ENCODE data around the gene SMIM1. TPM values are rescaled to one million over a fixed set of nuclear protein-coding genes. Genes with fewer than 3 reads are reported as not detected.
"Not testable (repeated sequence)": the region's sequence is repeated elsewhere in the genome, so short reads cannot be mapped to it uniquely, and the experiment has no call there.

The SMIM1 gene
- total RNA-seq, 3 donors from 2014 or later: 1.7 to 2.0 (median 1.9) TPM

- DNase-seq (no peak), ATAC-seq (no peak)
- Mint-ChIP-seq H3K4me3 (peak overlapping the region; percentile 81), H3K27me3 (ENCODE audit: low read depth) (no peaks in the 10 kb centered on the region), H3K36me3 (ENCODE audit: insufficient read depth) (peaks cover 5% of the 10 kb centered on the region), H3K4me1 (ENCODE audit: low read depth) (peaks cover 25% of the 10 kb centered on the region), H3K9me3 (no peaks in the 10 kb centered on the region)
Measured at GRCh38 chr1:3745071-3745470, 27.5 kb upstream of the SMIM1 start.

DNA sequence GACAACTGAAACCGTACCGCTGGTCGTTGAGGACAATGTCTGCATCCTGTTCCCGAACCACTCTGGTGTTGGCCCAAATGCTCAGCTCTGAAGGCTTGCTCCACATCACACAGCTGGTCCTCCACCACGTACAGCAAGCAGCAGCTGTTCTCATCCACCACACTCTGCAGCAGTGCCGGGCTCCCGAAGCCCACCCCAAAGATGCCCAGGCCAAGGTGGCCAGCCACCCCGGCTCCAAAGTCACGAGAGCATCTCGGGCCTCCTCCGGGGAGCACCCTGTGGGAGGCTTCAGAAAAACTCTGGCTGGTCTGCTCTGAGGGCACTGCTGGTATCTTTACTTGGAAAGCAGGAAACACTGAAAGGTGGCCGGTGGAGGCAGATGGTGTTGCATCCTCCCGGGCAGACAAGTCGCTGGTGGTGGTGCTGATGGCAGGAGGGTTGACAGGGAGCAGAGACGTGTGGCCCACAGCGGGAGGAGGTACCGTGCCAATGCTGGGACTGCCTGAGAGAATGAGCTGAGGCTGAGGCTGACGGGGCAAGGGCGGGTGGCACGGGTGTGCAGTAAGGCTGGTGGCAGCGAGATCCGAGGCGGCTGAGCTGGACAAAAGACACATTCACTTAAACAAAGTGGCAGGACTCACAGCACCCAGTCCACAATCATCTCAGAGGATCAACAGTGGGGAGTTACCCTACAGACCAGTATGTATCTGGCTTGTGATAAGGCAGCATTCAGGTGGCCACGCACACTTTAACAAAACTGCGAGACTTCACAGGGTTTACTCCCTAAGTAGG is 26.8 kb upstream of the SMIM1 start:
- H3K4me1 Mint-ChIP-seq (ENCODE audit: low read depth): peaks cover 25% of the 10 kb centered on the region
- no peak for ATAC-seq
- H3K4me3 Mint-ChIP-seq: peak overlapping the region; percentile 81
- no peaks in the 10 kb centered on the region for H3K9me3 Mint-ChIP-seq
- no peak for DNase-seq
- peaks cover 5% of the 10 kb centered on the region for H3K36me3 Mint-ChIP-seq (ENCODE audit: insufficient read depth)
- H3K27me3 Mint-ChIP-seq (ENCODE audit: low read depth): no peaks in the 10 kb centered on the region

DNA sequence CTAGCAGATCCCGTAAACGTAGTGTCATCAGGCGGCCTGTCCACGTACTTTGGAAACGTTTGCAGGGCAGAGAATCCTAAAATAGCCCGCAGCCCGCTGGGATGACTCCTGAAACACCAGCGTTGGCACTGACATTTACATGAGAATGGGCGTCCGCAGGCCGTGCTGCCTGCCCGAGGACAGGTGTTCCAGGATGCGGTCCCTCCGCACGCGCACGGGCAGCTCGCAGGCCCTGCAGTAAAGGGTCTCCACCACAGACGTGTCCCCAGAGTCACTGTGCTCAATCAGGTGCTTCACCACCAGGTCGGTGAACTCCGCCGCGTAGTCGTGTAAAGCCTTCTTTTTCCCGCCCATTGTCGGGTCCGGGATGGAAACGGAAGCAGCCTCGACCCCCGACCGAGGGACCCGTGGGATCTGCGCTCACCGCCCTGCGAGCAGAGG is 26.1 kb upstream of the SMIM1 start:
- H3K4me1 Mint-ChIP-seq (ENCODE audit: low read depth): peaks cover 25% of the 10 kb centered on the region
- DNase-seq: no peak
- H3K9me3 Mint-ChIP-seq: no peaks in the 10 kb centered on the region
- no peak for ATAC-seq
- H3K36me3 Mint-ChIP-seq (ENCODE audit: insufficient read depth): peaks cover 5% of the 10 kb centered on the region
- H3K27me3 Mint-ChIP-seq (ENCODE audit: low read depth): no peaks in the 10 kb centered on the region
- H3K4me3 Mint-ChIP-seq: peak overlapping the region; percentile 81

GRCh38 chr1:3746830-3747521 is 25.6 kb upstream of the SMIM1 start:
- peak overlapping the region; percentile 81 for H3K4me3 Mint-ChIP-seq
- no peaks in the 10 kb centered on the region for H3K9me3 Mint-ChIP-seq
- peaks cover 25% of the 10 kb centered on the region for H3K4me1 Mint-ChIP-seq (ENCODE audit: low read depth)
- ATAC-seq: peak; percentile 99
- H3K36me3 Mint-ChIP-seq (ENCODE audit: insufficient read depth): peaks cover under 1% of the 10 kb centered on the region
- peak; percentile 84 for DNase-seq
- H3K27me3 Mint-ChIP-seq (ENCODE audit: low read depth): no peaks in the 10 kb centered on the region

DNA sequence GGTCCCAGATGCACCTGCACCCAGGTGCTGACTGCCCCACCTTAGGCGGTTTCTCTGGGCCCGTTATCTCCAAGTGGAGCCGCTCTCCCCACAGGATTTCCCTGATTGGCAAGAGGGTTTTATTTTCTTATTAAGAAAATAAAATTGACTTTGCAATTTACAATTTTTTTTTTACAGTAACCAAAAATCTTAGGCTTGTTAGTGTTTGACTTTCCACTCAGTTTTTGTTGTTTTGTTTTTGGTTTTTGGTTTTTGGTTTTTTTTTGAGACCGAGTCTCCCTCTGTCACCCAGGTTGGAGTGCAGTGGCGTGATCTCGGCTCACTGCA is 25.1 kb upstream of the SMIM1 start:
- DNase-seq: no peak
- Mint-ChIP-seq H3K4me1 (ENCODE audit: low read depth) (peaks cover 25% of the 10 kb centered on the region), H3K36me3 (ENCODE audit: insufficient read depth) (no peaks in the 10 kb centered on the region), H3K9me3 (no peaks in the 10 kb centered on the region), H3K27me3 (ENCODE audit: low read depth) (no peaks in the 10 kb centered on the region), H3K4me3 (peak overlapping the region; percentile 72)
- no peak for ATAC-seq

- no peaks in the 10 kb centered on the region for H3K36me3 Mint-ChIP-seq (ENCODE audit: insufficient read depth)
- DNase-seq (no peak), ATAC-seq (no peak)
- peaks cover 25% of the 10 kb centered on the region for H3K4me1 Mint-ChIP-seq (ENCODE audit: low read depth)
- peak overlapping the region; percentile 72 for H3K4me3 Mint-ChIP-seq
- H3K27me3 Mint-ChIP-seq (ENCODE audit: low read depth): no peaks in the 10 kb centered on the region
- H3K9me3 Mint-ChIP-seq: no peaks in the 10 kb centered on the region
Measured at GRCh38 chr1:3747903-3748302, 24.6 kb upstream of the SMIM1 start.

DNA sequence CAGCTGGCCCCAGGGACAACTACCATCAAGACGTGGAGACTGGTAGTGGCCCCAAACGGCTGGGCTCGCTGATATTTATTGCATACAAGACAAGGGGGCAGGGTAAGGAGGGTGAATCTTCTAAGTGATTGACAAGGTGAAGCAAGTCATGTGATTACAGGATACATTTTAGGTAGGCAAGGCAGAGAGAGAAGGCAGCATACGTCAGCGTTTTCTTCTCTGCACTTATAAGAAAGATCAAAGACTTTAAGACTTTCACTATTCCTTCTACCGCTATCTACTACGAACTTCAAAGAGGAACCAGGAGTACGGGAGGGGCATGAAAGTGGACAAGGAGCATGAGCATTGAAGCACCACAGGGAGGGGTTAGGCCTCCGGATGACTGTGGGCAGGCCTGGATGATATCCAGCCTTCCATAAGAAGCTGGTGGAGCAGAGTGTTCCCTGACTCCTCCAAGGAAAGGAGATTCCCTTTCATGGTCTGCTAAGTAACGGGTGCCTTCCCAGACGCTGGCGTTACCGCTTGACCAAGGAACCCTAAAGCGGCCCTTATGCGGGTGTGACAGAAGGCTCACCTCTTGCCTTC is 24.1 kb upstream of the SMIM1 start:
- not testable (repeated sequence) for H3K36me3 Mint-ChIP-seq (ENCODE audit: insufficient read depth); DNase-seq; ATAC-seq; H3K9me3 Mint-ChIP-seq; H3K27me3 Mint-ChIP-seq (ENCODE audit: low read depth)
- peak overlapping the region; percentile 29 for H3K4me3 Mint-ChIP-seq
- peaks cover 25% of the 10 kb centered on the region for H3K4me1 Mint-ChIP-seq (ENCODE audit: low read depth)

GRCh38 chr1:3749512-3749911 is 23.0 kb upstream of the SMIM1 start:
- Mint-ChIP-seq H3K36me3 (ENCODE audit: insufficient read depth) (no peaks in the 10 kb centered on the region), H3K4me1 (ENCODE audit: low read depth) (peaks cover 25% of the 10 kb centered on the region)

GRCh38 chr1:3750741-3751140 is 21.8 kb upstream of the SMIM1 start:
- Mint-ChIP-seq H3K36me3 (ENCODE audit: insufficient read depth) (no peaks in the 10 kb centered on the region), H3K4me1 (ENCODE audit: low read depth) (peaks cover 18% of the 10 kb centered on the region), H3K9me3 (no peaks in the 10 kb centered on the region), H3K27me3 (ENCODE audit: low read depth) (no peaks in the 10 kb centered on the region), H3K4me3 (no peak overlapping the region)
- ATAC-seq: no peak
- no peak for DNase-seq

More at GRCh38 chr1:3749512-3749911, 23.0 kb upstream of the SMIM1 start:
- ATAC-seq: no peak
- H3K9me3 Mint-ChIP-seq: no peaks in the 10 kb centered on the region
- DNase-seq: no peak
- H3K4me3 Mint-ChIP-seq: no peak overlapping the region
- H3K27me3 Mint-ChIP-seq (ENCODE audit: low read depth): no peaks in the 10 kb centered on the region

DNA sequence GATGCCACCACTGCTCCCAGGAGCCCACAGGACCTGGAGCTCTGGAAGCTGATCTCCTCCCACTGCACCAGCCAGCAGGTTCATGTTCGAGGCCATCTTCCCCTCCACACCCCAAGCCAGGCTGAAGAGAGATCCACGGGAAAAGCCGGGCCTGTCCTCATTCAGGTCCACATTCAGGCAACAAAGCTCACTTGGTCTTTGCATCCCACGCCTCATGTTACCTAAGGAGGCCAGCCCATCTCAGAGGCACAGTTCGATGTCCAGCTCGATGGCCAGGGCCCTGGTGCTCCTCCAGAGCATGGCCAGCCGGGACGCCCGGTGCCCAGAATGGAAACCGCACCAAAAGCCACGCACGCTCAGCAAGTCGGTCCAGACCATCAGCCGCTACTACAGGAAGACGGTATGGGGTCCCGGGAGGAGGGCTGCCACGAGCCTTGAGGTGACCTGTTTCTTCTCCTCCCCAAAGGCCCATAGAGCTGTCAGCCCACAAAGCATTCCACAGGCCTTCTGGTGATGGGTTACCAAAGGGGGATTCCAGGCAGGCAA is 20.1 kb upstream of the SMIM1 start, which contains the start of gene CCDC27:
TSS of gene CCDC27 (plus strand) at position 51 of the 546 bp plus-strand sequence. CDS start at position 83, 32 bp downstream.
- Mint-ChIP-seq H3K9me3 (no peaks in the 10 kb centered on the region), H3K27me3 (ENCODE audit: low read depth) (peaks cover 6% of the 10 kb centered on the region), H3K36me3 (ENCODE audit: insufficient read depth) (no peaks in the 10 kb centered on the region), H3K4me3 (no peak within 1 kb of the TSS), H3K4me1 (ENCODE audit: low read depth) (peaks cover 10% of the 10 kb centered on the region)
- ATAC-seq (no peak), DNase-seq (no peak)

DNA sequence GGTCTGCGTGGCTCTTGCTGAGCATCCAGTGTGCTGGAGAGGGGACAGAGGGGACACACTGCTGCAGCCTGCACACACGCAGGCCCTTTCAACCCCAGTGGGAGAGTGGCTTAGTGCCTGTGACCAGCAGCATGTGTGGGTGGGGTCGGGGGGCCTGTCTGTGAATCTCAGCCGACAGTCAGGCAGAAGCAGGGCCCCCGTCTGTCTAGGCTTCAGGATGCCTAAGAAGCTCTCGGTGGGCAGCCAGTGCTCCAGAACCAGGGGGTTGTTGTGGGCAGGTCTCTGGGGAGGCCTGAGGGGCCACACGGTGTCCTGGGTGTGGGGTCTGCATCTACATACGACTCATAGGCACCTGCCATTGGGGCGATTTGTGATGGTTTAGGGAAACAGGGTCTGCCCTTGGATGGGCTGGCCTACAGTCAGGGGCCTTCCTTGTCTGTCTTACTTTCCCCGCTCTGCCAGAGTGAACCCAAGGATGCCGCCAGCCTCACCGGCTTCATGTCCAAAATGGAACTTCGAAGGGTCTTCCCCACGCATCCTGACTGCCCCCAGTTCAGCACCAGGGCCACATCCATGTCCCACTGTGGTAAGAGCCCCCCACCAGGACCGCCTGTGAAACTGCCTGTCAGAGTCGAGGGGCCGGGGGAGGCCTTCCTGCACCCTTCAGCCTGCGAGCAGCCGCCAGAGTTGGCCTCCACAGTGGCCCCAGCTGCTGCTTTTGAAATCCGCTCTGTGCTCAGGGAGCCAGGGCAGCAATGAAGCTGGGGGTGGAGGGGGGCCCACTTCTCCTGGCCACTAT is 18.7 kb upstream of the SMIM1 start:
- DNase-seq: no peak

DNA sequence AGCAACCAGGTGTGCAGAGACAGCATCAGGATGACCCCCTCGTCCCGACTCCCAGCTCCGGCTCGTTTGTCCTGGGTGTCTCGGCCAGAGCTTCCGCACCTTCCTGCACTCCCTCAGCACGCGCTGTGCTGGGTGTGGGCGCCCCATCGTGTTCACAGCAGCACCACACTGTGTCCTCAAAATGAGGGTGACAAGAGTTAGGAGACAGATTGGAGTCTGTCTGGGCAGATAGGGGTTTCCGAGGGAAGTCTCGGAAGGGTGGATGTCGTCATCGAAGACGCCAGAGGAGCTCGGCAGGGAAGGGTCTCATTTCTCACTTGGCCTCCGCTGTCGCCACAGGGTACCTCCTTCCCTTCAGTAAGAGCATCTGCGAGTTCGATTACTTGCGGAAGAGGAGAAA is 16.2 kb upstream of the SMIM1 start:
- DNase-seq: no peak
- ATAC-seq: no peak
- peaks cover 21% of the 10 kb centered on the region for H3K27me3 Mint-ChIP-seq (ENCODE audit: low read depth)
- H3K36me3 Mint-ChIP-seq (ENCODE audit: insufficient read depth): no peaks in the 10 kb centered on the region
- H3K4me3 Mint-ChIP-seq: no peak overlapping the region
- H3K4me1 Mint-ChIP-seq (ENCODE audit: low read depth): no peaks in the 10 kb centered on the region
- H3K9me3 Mint-ChIP-seq: peaks cover 3% of the 10 kb centered on the region

More for the DNA sequence above, 18.7 kb upstream of the SMIM1 start:
- H3K36me3 Mint-ChIP-seq (ENCODE audit: insufficient read depth): no peaks in the 10 kb centered on the region
- H3K9me3 Mint-ChIP-seq: no peaks in the 10 kb centered on the region
- no peaks in the 10 kb centered on the region for H3K4me1 Mint-ChIP-seq (ENCODE audit: low read depth)
- no peak overlapping the region for H3K4me3 Mint-ChIP-seq
- no peak for ATAC-seq
- peaks cover 8% of the 10 kb centered on the region for H3K27me3 Mint-ChIP-seq (ENCODE audit: low read depth)

DNA sequence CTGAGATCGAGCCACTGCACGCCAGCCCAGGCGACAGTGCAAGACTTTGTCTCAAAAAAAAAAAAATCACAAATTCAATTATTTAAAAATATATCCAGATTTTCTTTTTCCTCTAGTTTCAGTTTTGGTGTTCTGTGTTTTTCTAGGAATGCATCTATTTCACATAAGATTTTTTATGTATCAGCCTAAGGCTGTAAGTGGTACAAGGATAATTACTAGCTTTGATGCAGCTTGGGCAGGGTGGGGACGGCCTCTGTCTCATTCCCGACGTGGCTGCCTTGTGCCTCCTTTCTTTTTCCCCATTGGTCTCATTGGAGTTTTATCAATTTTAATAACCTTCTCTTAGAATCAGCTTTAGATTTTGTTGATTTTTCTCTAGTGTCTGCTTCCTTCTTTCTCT is 13.4 kb upstream of the SMIM1 start:
- no peak for ATAC-seq
- H3K4me1 Mint-ChIP-seq (ENCODE audit: low read depth): no peaks in the 10 kb centered on the region
- no peak for DNase-seq
- H3K36me3 Mint-ChIP-seq (ENCODE audit: insufficient read depth): no peaks in the 10 kb centered on the region
- peaks cover 22% of the 10 kb centered on the region for H3K27me3 Mint-ChIP-seq (ENCODE audit: low read depth)
- peaks cover 3% of the 10 kb centered on the region for H3K9me3 Mint-ChIP-seq
- H3K4me3 Mint-ChIP-seq: no peak overlapping the region

- no peaks in the 10 kb centered on the region for H3K36me3 Mint-ChIP-seq (ENCODE audit: insufficient read depth)
- ATAC-seq (no peak), DNase-seq (no peak)
- no peak overlapping the region for H3K4me3 Mint-ChIP-seq
- peaks cover 22% of the 10 kb centered on the region for H3K27me3 Mint-ChIP-seq (ENCODE audit: low read depth)
- peaks cover 3% of the 10 kb centered on the region for H3K9me3 Mint-ChIP-seq
- H3K4me1 Mint-ChIP-seq (ENCODE audit: low read depth): no peaks in the 10 kb centered on the region
Measured at GRCh38 chr1:3759796-3760195, 12.8 kb upstream of the SMIM1 start.
